IPS-18a (cell line): Measurements from ENCODE around the gene ARPC5.

Source experiments
- H3K27ac ChIP-seq: one replicate; pipeline ENCODE4 v1.5.1; 2013; ENCODE audit warnings: low read length
- H3K27me3 ChIP-seq: one replicate; pipeline ENCODE4 v1.6.1; 2013; ENCODE audit warnings: mild to moderate bottlenecking, low read length; ENCODE audit not compliant: control insufficient read depth, insufficient read depth
- H3K36me3 ChIP-seq: one replicate; pipeline ENCODE4 v1.6.1; 2013; ENCODE audit warnings: low read depth, low read length; ENCODE audit not compliant: control insufficient read depth
- H3K4me1 ChIP-seq: one replicate; pipeline ENCODE4 v1.6.1; 2013; ENCODE audit warnings: low read depth, low read length; ENCODE audit not compliant: control insufficient read depth
- H3K4me3 ChIP-seq: one replicate; pipeline ENCODE4 v1.5.1; 2013; ENCODE audit warnings: low read length
- H3K9ac ChIP-seq: one replicate; pipeline ENCODE4 v1.6.1; 2013; ENCODE audit warnings: mild to moderate bottlenecking, low read length, moderate library complexity
- H3K9me3 ChIP-seq: one replicate; pipeline ENCODE4 v1.6.1; 2013; ENCODE audit warnings: low read depth, low read length; ENCODE audit not compliant: control insufficient read depth

ARPC5 gene

GRCh38 chr1:183607322-183607980, 28.1 kb downstream of the ARPC5 start:
- Histone ChIP-seq H3K4me3 (no peak overlapping the region), H3K9ac (no peak overlapping the region)

DNA sequence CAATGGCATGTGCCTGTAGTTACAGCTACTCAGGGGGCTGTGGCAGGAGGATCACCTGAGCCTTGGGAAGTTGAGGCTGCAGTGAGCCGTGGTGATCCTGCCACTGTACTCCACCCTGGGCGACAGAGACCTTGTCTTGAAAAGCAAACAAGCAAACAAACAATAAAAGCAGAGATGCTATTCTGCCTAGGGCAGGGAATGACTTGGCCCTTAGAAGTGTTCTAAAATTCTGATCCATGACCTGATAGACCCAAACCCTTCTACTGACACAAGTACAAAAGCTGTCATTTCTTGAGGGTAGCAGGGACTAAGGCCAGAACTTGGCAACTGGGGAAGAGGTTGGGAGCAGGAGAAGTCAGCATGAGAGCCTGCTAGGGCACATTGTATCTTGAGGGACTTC, 29.7 kb downstream of the ARPC5 start:
- Histone ChIP-seq H3K4me1 (no peaks in the 10 kb centered on the region), H3K9me3 (no peaks in the 10 kb centered on the region), H3K4me3 (no peak overlapping the region), H3K9ac (no peak overlapping the region), H3K36me3 (no peaks in the 10 kb centered on the region), H3K27me3 (no peaks in the 10 kb centered on the region), H3K27ac (no peak overlapping the region)

More at GRCh38 chr1:183607322-183607980, 28.1 kb downstream of the ARPC5 start:
- Histone ChIP-seq H3K36me3 (no peaks in the 10 kb centered on the region), H3K9me3 (no peaks in the 10 kb centered on the region), H3K27me3 (no peaks in the 10 kb centered on the region), H3K27ac (no peak overlapping the region), H3K4me1 (no peaks in the 10 kb centered on the region)

DNA sequence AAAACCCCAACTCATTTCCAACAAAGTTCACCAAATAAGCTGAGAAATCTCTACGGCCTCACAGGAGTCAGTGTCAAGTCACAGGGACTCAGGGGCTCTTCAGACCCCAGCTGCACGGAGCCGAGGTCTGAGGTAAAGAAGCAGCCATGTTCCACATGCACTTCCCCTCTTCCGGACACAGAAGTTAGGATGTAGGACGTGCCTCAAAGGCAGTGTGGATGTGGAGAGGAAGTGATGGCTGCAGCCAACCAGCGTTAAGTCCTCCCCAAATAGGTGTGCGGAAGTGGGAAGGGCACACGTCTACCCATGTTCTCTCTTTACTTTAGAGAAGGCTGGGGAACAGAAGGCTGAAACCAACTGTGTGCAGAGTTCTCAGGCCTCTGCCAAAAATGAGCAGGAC, 30.8 kb downstream of the ARPC5 start:
- H3K9ac ChIP-seq, result no peak overlapping the region
- no peak overlapping the region for H3K4me3 ChIP-seq
- H3K36me3 ChIP-seq, result no peaks in the 10 kb centered on the region
- H3K27ac ChIP-seq, result no peak overlapping the region
- no peaks in the 10 kb centered on the region for H3K9me3 ChIP-seq
- no peaks in the 10 kb centered on the region for H3K27me3 ChIP-seq
- no peaks in the 10 kb centered on the region for H3K4me1 ChIP-seq

DNA sequence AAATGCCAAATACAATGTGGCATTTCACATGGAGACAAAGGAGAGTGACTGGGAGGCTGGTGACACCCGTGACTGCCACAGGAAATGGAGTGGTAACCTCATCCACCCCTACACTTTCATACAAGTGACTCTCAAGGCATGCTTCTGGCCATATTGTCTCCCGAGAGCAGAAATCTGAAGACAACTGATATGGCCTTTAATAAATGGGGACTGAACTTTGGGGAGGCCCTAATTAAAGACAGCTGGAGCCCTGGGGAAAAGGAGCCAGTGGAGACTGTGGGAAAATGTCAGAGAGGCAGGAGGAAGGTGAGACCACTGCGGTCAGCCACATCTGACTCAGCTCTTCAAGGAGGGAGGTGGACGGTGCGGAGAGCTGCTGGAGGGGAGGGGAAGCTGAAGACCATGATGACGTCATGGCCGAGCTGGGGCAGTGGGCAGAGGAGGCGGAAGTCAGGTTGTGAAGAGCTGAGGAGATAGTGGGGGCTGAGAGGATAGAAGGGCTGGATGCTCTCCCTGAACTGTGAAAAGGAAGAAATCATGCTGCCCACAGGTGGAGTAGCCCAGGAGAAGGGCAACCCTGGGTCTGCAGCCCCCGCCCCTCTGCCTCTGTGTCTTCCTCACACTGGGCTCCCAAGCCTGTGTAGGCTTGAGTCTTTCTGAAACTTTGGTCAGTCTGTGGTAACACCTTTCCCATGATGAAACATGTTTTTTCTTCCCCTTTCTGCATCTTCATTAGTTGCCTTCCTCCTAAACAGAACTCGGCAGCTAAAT, 31.4 kb downstream of the ARPC5 start:
- no peak overlapping the region for H3K9ac ChIP-seq

DNA sequence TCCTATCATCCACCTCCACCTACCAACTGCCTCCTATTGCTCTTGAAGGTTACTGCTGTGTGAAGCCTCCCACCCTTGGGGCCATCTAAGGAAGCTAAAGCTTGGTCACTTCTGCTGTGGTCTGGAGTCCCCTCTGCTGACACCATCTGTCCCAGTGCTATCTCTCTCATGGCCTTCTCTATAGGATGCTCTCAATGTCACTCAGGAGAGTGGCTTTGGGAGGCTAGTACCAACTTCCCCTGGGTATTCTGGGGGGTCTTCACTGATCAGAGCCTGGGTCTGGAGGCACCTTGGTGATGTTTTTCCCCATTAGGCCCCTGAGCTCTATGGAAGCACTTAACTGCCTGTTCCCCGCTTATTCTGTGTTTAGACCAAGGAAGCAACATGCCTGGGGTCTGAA, 33.1 kb downstream of the ARPC5 start:
- no peak overlapping the region for H3K27ac ChIP-seq
- no peak overlapping the region for H3K9ac ChIP-seq

More for the DNA sequence above, 31.4 kb downstream of the ARPC5 start:
- no peak overlapping the region for H3K4me3 ChIP-seq
- no peaks in the 10 kb centered on the region for H3K27me3 ChIP-seq
- no peaks in the 10 kb centered on the region for H3K4me1 ChIP-seq
- no peaks in the 10 kb centered on the region for H3K9me3 ChIP-seq
- no peak overlapping the region for H3K27ac ChIP-seq
- H3K36me3 ChIP-seq, result no peaks in the 10 kb centered on the region

GRCh38 chr1:183600634-183601033, 34.9 kb downstream of the ARPC5 start:
- Histone ChIP-seq H3K9me3 (no peaks in the 10 kb centered on the region), H3K27me3 (no peaks in the 10 kb centered on the region), H3K4me3 (no peak overlapping the region), H3K36me3 (no peaks in the 10 kb centered on the region), H3K4me1 (no peaks in the 10 kb centered on the region), H3K27ac (no peak overlapping the region), H3K9ac (no peak overlapping the region)

More for the DNA sequence above, 33.1 kb downstream of the ARPC5 start:
- no peaks in the 10 kb centered on the region for H3K4me1 ChIP-seq
- no peaks in the 10 kb centered on the region for H3K36me3 ChIP-seq
- H3K4me3 ChIP-seq, result no peak overlapping the region
- H3K27me3 ChIP-seq, result no peaks in the 10 kb centered on the region
- no peaks in the 10 kb centered on the region for H3K9me3 ChIP-seq

DNA sequence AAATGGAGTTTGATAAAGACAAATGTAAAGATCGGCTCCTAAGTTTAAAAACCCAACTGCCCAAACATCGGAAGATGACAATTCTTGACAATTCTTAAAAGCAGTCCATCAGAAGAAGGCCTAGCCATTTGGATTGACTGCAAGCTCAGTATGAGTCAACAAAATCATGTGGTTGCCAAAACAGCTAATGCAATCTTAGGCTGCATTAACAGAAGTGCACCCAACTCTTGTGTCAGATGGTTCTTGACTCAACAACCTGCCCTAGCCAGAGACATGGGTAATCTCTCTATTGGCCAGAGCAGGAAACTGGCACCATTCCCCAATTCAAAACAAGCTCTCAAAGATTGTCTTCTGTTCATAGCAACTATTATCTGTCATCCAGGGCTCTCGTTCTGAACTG, 35.4 kb downstream of the ARPC5 start:
- Histone ChIP-seq H3K27ac (no peak overlapping the region), H3K27me3 (no peaks in the 10 kb centered on the region), H3K4me1 (no peaks in the 10 kb centered on the region), H3K36me3 (no peaks in the 10 kb centered on the region), H3K4me3 (no peak overlapping the region), H3K9me3 (no peaks in the 10 kb centered on the region), H3K9ac (no peak overlapping the region)

GRCh38 chr1:183598386-183598785, 37.2 kb downstream of the ARPC5 start:
- Histone ChIP-seq H3K27ac (no peak overlapping the region), H3K4me1 (peaks cover 2% of the 10 kb centered on the region)

DNA sequence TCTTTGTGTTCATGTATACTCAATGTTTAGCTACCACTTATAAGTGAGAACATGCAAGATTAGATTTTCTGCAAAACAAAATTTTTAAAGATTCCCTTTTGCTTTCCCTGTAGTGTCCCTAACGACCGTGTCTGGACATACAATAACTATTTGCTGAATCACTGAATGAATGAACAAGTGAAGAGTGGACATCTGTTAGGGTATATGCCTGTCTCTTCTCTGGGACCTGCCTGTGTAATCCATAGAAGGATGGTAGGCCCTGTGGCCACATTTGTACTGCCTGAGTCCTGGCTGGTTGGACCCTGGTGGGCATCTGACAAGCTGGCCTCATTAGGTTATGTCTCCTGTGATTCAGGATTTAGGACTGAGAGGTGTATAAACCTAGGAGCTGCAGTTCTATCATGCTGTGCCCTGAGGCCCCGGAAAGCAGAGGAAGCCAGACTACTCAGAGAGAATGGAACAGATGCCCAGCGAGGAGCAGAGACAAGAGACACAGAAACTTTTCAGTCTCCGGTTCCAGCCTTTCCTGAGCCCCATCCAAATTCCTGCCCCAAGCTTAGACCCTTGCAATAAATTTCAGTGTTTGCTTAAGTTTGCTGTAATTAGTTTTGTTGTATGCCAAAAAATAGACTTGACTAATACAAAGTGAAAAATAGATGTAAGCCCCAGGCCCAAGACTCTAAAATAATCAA, 37.8 kb downstream of the ARPC5 start:
- Histone ChIP-seq H3K9ac (no peak overlapping the region), H3K4me1 (peaks cover 8% of the 10 kb centered on the region), H3K9me3 (no peaks in the 10 kb centered on the region), H3K27me3 (no peaks in the 10 kb centered on the region), H3K27ac (no peak overlapping the region), H3K36me3 (no peaks in the 10 kb centered on the region), H3K4me3 (no peak overlapping the region)

More at GRCh38 chr1:183598386-183598785, 37.2 kb downstream of the ARPC5 start:
- no peak overlapping the region for H3K4me3 ChIP-seq
- H3K9ac ChIP-seq, result no peak overlapping the region
- no peaks in the 10 kb centered on the region for H3K27me3 ChIP-seq
- H3K36me3 ChIP-seq, result no peaks in the 10 kb centered on the region
- no peaks in the 10 kb centered on the region for H3K9me3 ChIP-seq

DNA sequence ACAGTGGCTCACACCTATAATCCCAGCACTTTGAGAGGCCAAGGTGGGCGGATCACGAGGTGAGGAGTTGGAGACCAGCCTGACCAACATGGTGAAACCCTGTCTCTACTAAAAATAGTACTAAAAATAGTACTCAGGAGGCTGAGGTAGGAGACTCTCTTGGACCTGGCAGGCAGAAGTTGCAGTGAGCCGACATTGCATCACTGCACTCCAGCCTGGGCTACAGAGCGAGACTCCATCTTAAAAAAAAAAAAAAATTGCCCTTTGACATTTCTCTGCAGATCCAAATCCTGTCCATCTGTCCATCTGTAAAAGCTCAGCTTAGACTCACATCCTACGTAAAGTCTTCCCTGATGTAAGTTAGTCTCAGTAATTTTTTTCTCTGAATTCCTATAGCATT, 39.1 kb downstream of the ARPC5 start:
- Histone ChIP-seq H3K27me3 (no peaks in the 10 kb centered on the region), H3K4me1 (peaks cover 8% of the 10 kb centered on the region), H3K4me3 (no peak overlapping the region), H3K9ac (no peak overlapping the region), H3K36me3 (no peaks in the 10 kb centered on the region), H3K9me3 (no peaks in the 10 kb centered on the region), H3K27ac (no peak overlapping the region)

DNA sequence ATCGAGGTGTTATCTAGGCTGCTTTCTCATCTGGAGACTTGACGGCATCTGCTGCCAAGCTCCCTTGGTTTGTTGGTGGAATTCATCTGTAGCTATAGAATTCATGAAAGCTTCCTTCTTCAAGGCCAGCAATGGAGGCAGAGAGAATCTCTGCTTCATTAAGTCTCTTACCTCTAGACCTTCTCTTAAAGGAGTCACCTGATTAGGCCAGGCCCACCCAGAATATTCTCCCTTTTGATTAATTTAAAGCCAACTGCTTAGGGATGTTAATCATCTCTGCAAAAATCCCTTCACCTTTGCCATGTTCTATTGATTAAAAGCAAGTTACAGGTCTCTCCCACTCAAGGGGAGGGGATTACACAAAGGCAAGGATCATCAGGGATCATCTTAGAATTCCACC, 40.0 kb downstream of the ARPC5 start:
- Histone ChIP-seq H3K9me3 (no peaks in the 10 kb centered on the region), H3K27me3 (no peaks in the 10 kb centered on the region), H3K27ac (no peak overlapping the region), H3K36me3 (no peaks in the 10 kb centered on the region), H3K4me3 (no peak overlapping the region), H3K9ac (no peak overlapping the region), H3K4me1 (peaks cover 8% of the 10 kb centered on the region)
